ENCODE data around the gene PLA2G4E.

PLA2G4E gene

GRCh38 chr15:41955807-41956525 lies 64.9 kb downstream of the PLA2G4E start:
- DNase-seq (ENCODE audit: low spot score) = no peak

DNA sequence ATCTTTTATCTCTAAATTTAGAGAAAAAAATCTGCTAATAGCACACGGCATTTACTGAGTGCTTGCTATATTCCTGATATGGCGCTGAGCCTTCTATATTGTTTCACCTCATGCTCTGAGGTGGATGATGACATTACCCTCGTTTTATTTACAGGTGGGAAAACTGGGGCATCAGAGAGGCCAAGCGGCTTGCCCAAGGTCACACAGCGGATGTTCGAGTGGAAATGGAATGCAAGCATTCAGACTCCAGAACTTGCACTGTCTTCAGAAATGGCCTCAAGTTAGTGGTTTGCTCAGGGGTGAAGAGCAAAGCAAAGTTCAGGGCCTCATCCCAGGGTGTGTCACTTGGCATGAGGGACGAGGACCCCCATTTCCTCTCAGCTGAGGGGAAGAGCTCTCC lies 65.7 kb downstream of the PLA2G4E start:
- no peak for DNase-seq (ENCODE audit: low spot score)

DNA sequence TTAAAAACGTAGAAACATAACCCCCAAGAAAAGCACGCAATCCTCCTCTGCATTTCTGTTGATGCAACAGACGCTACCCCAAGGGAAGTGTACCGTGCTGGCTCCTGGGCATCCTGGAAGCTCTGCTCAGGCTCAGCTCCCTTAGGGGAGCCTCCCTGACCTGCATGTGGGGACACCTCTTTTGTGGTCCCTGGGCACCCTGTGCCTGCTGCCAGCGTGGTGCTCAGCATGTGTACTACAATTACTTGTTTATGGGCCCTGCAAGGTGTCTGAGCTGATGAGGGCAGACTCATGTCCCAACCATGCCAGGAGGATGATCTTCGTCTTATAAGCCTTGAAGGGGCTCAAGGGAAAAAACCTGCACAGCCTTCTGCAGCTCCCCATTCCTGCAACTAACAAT lies 66.8 kb downstream of the PLA2G4E start:
- no peak for DNase-seq (ENCODE audit: low spot score)

DNA sequence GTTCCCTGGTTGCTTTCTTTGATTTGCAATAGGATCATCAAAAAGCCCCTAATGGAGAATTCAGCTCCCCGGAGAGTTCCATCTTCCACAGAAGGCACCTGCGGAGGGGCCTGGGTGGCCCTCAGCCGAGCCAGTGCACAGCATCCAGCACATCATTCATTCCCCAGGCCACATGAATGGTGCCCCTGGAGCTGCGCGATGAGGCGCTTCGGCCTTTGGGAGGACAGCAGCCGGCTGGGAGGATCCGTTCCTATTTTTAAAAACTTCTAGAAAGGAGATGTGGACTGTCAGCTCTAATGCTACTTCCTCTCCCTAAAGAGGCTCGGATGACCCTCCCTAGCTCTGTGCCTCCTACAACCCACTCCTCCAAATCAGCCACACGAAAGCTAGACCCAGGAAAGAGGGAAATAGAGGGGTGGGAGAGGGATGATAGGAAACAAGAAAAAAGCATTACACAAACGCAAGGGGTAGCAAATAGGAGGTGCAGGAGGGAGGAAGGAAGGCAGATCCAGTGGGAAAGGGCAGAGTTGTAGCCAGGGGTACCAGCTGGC lies 68.8 kb downstream of the PLA2G4E start:
- no peak for DNase-seq (ENCODE audit: low spot score)

- DNase-seq (ENCODE audit: low spot score) = no peak
These were observed 69.3 kb downstream of the PLA2G4E start for GRCh38 chr15:41951571-41951970.

DNA sequence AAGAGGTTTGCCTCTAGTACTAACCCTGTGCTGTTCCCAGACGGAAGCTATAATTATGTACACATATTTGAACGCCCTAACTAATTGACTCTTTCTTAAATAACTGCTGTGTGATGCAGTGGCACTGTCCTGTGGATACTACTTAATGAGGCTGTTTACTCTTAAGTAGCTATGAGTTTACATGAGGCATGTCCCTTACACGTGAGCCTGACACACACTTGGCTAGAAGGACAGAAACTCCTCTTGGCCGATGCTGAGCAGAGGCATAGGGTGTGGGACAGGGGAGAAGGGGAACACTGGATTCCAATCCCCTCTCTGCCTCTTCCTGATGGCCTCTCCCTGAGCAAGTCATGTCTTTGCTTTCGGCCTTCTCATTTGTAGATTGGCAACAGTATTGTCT lies 70.4 kb downstream of the PLA2G4E start:
- DNase-seq (ENCODE audit: low spot score) = no peak

DNA sequence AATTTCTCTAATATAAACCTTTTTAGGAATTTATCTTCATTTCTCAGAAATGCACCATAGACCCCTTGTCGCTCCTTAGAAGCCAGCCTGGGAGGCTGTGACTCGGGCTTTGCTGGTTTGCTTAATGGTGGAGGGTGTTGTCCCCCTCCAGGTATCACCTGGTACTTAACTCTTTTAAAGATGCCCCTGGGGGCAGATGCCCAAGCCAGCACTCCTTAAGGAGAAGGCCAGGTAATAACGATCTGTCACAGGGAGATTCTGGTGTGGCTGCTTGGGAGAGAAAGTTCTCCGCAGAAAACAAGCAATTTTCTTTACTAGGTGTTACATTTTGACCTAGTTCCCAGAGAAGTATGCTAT lies 70.7 kb downstream of the PLA2G4E start:
- DNase-seq (ENCODE audit: low spot score) = no peak

DNA sequence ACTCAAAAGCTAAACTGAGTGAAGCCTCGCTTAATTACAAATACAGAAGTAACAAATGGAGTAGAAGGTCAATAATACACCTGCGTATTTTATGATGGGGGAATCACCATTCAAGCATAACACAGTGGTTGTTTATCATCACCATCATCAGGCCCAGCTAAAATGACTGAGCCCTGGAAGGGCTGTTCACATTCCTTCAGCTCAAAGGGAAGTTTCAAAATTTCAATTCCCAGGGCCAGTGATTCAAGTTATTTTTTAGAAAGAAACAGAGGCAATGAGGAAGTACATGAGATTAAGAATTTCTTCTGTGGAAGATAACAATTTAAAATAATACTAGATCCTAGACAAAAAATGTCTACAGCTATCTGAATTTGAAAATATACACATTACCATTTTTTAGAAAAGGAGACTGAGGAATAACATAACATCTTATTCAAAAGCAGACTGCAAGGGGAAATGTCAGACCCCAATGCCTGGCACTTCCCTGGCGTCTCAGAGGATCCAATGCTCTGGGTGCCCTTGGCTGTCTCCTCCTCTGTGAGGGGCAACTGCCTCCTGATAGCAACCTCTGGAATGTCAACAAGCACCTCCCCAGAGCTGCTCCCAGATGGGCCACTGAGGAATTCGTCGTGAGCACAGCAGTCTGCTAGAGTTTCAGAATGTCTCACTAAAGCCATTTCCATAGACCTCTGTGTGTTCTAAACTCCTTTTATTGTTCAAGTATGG lies 71.3 kb downstream of the PLA2G4E start:
- no peak for DNase-seq (ENCODE audit: low spot score)

GRCh38 chr15:41948490-41948889 lies 72.4 kb downstream of the PLA2G4E start:
- no peak for DNase-seq (ENCODE audit: low spot score)

- no peak for DNase-seq (ENCODE audit: low spot score)
These were observed 73.9 kb downstream of the PLA2G4E start for GRCh38 chr15:41946970-41947369.

DNA sequence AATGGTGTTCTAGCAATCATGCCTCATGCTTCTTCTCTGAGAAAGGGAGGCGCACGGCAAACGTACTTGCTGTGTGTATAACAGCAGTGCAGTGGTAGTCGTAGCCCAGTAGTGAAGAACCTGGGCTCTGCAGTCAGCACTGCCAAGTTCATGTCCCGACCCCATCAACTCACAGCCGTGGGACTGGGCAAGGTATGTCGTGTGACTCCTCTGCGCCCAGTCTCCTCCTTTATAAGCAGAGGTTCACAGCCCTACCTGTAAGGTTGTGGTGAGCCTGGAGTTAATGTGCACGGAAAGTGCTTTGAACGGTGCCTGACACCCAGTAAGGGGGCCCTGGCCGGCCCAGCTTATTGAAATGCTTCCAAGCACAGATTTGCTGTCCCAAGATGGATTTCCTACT lies 75.1 kb downstream of the PLA2G4E start:
- DNase-seq (ENCODE audit: low spot score) = no peak

- no peak for DNase-seq (ENCODE audit: low spot score)
These were observed 75.6 kb downstream of the PLA2G4E start for GRCh38 chr15:41945221-41945620.

GRCh38 chr15:41944313-41944940 lies 76.4 kb downstream of the PLA2G4E start:
- no peak for DNase-seq (ENCODE audit: low spot score)

DNA sequence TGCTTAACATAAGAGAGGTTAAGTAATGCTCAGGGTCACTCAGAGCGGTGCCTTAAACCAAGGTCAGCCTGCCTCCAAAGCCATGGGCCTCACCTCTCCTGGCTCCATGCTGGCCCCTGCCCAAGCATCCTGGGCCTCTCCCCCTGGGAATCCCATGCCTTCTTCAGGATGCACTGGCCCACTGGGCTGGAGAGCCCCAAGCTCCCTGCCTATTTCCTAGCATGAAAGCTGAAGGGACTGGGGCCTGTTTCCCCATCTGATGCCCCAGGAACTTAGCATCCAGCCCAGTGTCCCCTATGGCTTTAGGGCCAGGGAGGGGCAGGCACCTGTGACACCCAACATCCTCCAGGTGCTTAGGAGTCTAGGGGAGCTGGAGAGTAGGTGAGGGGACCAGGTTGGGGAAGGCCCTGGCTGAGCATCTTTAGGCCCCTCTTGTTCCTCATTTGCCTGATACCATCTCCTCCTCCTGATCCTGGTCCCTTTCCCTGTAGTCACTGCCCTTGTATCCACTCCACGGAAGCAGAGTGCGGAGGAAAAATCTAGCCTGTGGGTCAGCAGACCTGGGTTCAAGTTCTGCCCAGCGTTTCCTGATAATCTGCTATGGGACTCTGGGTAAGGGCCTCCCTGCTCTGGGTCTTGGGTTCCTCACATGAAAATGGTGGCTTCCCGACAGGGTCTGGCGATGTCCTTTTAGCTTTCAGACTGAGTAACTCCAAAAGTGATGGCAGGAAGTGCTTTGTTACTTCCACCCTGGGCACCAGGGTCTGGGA lies 77.1 kb downstream of the PLA2G4E start:
- no peak for DNase-seq (ENCODE audit: low spot score)

DNA sequence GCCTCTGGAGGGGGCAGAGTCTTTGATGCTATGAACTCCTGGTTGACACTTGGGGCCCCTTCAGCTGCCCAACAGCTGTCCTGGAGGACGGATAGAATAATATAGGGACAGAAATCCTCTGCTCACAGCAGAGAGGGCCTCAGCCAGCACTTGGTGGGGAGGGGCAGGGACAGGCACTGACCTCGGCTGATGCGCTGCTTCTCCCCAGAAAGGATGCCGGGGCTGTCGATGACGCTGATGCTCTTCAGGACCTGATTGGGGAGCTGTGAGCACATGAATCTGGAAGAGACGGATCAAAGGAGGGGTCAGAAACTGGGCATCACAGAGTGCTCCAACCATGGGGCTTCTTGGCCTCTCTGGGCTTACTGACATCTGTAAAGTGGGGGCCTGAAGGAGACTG lies 78.0 kb downstream of the PLA2G4E start:
- no peak for DNase-seq (ENCODE audit: low spot score)

GRCh38 chr15:41941644-41942415 lies 79.0 kb downstream of the PLA2G4E start:
- DNase-seq (ENCODE audit: low spot score) = no peak

GRCh38 chr15:41940441-41940857 lies 80.4 kb downstream of the PLA2G4E start:
- DNase-seq (ENCODE audit: low spot score) = no peak

DNA sequence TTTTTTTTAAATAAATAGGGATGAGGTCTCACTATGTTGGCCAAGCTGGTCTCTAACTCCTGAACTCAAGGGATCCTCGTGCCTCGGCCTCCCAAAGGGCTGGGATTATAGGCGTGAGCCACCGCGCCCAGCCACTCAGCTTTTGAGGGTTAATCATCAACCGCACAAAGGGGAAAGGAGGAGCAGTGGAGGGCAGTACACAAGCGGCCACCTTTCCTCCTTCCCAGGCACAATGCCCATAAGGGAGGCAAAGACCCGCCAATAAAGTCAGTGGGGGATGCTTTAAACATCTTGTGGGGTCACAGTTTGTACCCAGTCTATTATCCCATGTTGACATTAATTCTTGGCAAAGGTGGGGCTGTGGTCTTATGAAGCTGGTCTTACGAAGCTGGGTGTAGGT lies 80.9 kb downstream of the PLA2G4E start:
- DNase-seq (ENCODE audit: low spot score) = no peak

- no peak for DNase-seq (ENCODE audit: low spot score)
These were observed 83.3 kb downstream of the PLA2G4E start for GRCh38 chr15:41937568-41937923.

- DNase-seq (ENCODE audit: low spot score) = no peak
These were observed 83.9 kb downstream of the PLA2G4E start for GRCh38 chr15:41936649-41937567.

GRCh38 chr15:41936155-41936554 lies 84.7 kb downstream of the PLA2G4E start:
- no peak for DNase-seq (ENCODE audit: low spot score)
